ENCODE data around the gene ATP2B2.

Gene ATP2B2

DNA sequence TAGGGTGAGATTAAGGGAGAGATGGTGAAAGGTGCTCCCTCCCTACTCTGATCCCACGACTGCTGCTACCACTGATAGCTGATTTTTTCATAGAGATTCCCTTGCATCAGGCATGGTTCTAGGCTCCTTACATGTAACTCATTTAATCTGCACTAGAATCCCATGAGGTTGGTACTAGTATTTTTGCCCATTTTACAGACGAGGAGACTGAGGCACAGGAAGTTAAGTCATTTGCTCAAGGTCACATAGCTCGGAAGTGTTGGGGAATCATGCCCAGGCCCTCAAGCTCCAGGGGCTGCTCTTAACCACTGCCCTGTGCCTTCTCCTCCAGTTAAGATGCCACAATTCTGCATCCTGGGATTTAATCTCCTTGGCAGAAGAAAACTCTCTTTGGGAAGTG is 11.2 kb downstream of the ATP2B2 start:
- Histone ChIP-seq H3K9me3 (ENCODE audit: insufficient read depth, low read length, severe bottlenecking) (no peaks in the 10 kb centered on the region), H3K4me3 (ENCODE audit: low read depth in 1 of 2, low read length in 2 of 2) (no peak overlapping the region), H3K27ac (ENCODE audit: low read length) (no peak overlapping the region), H3K9ac (ENCODE audit: low read depth, low read length) (no peak overlapping the region), H3K36me3 (ENCODE audit: insufficient read depth, low read length) (no peaks in the 10 kb centered on the region), H3K79me2 (ENCODE audit: insufficient read depth, low read length) (no peaks in the 10 kb centered on the region), H4K20me1 (ENCODE audit: insufficient read depth, low read length) (no peaks in the 10 kb centered on the region), H3K4me2 (ENCODE audit: insufficient read depth, low read length) (no peak overlapping the region), H3K27me3 (ENCODE audit: insufficient read depth, low read length, poor library complexity) (peaks cover 3% of the 10 kb centered on the region), H3K4me1 (ENCODE audit: insufficient read depth, low read length) (no peaks in the 10 kb centered on the region), H2AFZ (ENCODE audit: low read depth, low read length) (no peak overlapping the region)
- TF ChIP-seq, protein P1, sequence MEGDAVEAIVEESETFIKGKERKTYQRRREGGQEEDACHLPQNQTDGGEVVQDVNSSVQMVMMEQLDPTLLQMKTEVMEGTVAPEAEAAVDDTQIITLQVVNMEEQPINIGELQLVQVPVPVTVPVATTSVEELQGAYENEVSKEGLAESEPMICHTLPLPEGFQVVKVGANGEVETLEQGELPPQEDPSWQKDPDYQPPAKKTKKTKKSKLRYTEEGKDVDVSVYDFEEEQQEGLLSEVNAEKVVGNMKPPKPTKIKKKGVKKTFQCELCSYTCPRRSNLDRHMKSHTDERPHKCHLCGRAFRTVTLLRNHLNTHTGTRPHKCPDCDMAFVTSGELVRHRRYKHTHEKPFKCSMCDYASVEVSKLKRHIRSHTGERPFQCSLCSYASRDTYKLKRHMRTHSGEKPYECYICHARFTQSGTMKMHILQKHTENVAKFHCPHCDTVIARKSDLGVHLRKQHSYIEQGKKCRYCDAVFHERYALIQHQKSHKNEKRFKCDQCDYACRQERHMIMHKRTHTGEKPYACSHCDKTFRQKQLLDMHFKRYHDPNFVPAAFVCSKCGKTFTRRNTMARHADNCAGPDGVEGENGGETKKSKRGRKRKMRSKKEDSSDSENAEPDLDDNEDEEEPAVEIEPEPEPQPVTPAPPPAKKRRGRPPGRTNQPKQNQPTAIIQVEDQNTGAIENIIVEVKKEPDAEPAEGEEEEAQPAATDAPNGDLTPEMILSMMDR (IDR thresholded peaks at IDR 0.05; ENCODE audit: borderline replicate concordance, extremely low read depth, low read length, poor library complexity, severe bottlenecking), result no peak
- no peak for TF ChIP-seq EZH2 (IDR thresholded peaks at IDR 0.05; ENCODE audit: borderline replicate concordance, low read depth, low read length, severe bottlenecking)
- DNase-seq, result no peak
- no peak for ATAC-seq (ENCODE audit: insufficient read depth, low read depth)

DNA sequence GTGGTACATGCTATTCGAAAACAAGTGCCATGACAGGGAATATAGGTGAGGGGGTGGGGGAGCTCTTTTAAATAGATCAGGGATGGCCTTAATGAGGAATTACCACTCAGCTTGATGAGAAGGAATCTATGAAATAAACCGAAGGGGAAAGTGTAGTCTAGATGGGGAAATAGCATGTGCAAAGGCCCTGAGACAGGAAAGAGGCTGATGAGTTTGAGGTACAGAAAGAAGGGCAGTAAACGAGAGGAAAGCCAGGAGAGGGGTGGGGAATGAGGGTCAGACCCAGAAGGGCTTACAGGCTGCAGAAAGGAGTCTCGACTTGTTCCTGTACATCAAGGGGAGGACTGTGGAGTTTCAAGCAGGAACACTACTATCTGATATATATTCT is 12.2 kb downstream of the ATP2B2 start:
- ATAC-seq (ENCODE audit: insufficient read depth, low read depth) (no peak), DNase-seq (no peak)
- no peaks in the 10 kb centered on the region for H3K9me3 ChIP-seq (ENCODE audit: insufficient read depth, low read length, severe bottlenecking)
- H2AFZ ChIP-seq (ENCODE audit: low read depth, low read length), result no peak overlapping the region
- peaks cover 3% of the 10 kb centered on the region for H3K27me3 ChIP-seq (ENCODE audit: insufficient read depth, low read length, poor library complexity)
- H3K79me2 ChIP-seq (ENCODE audit: insufficient read depth, low read length), result no peaks in the 10 kb centered on the region
- no peak overlapping the region for H3K27ac ChIP-seq (ENCODE audit: low read length)
- no peaks in the 10 kb centered on the region for H4K20me1 ChIP-seq (ENCODE audit: insufficient read depth, low read length)
- no peak overlapping the region for H3K4me3 ChIP-seq (ENCODE audit: low read depth in 1 of 2, low read length in 2 of 2)
- TF ChIP-seq EZH2 (IDR thresholded peaks at IDR 0.05; ENCODE audit: borderline replicate concordance, low read depth, low read length, severe bottlenecking), result no peak
- TF ChIP-seq, protein P1 (IDR thresholded peaks at IDR 0.05; ENCODE audit: borderline replicate concordance, extremely low read depth, low read length, poor library complexity, severe bottlenecking), result no peak
- no peak overlapping the region for H3K9ac ChIP-seq (ENCODE audit: low read depth, low read length)
- no peak overlapping the region for H3K4me2 ChIP-seq (ENCODE audit: insufficient read depth, low read length)
- no peaks in the 10 kb centered on the region for H3K36me3 ChIP-seq (ENCODE audit: insufficient read depth, low read length)
- H3K4me1 ChIP-seq (ENCODE audit: insufficient read depth, low read length), result no peaks in the 10 kb centered on the region

DNA sequence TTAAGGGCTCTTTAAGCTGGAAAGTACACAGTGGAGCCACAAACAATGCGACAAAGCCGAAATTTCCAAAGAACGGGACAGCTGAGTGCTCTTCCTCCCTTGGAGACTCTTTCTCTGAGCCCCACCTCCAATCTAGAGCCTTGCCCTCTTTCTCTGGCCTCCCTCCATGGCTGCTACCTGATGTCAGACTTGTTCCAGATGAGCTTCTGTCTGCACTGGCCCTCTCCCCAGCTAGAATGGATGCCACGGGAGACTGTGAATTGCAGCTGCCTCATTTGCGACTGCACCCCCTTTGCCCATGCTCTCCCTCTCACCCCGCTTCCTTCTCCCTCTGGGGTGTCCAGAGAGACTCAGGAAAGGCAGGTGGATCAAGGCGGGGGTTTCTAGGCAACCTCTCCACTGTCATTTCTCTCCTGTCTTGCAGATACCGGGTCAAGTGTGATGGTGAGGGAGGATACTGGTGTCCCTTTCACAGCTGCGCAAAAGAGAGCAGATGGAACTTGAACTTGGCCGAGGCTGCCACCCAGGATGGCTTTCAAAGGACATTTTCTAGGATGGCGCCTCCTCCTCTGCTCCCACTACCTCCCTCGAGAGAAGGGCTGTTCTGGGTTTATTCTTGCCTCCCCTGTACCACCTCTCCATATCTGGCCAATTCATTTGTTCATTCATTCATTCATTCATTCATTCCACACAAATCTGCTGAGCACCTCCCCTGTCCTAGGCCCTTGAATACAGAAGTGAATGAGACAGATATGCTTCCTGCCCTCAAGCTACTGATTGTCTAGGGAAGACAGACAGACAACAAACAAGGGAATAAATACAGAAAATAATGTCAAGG is 12.8 kb downstream of the ATP2B2 start:
- Histone ChIP-seq H3K9ac (ENCODE audit: low read depth, low read length) (no peak overlapping the region), H4K20me1 (ENCODE audit: insufficient read depth, low read length) (no peaks in the 10 kb centered on the region), H3K36me3 (ENCODE audit: insufficient read depth, low read length) (no peaks in the 10 kb centered on the region), H2AFZ (ENCODE audit: low read depth, low read length) (no peak overlapping the region), H3K4me3 (ENCODE audit: low read depth in 1 of 2, low read length in 2 of 2) (no peak overlapping the region), H3K4me2 (ENCODE audit: insufficient read depth, low read length) (no peak overlapping the region), H3K27ac (ENCODE audit: low read length) (no peak overlapping the region), H3K4me1 (ENCODE audit: insufficient read depth, low read length) (no peaks in the 10 kb centered on the region), H3K9me3 (ENCODE audit: insufficient read depth, low read length, severe bottlenecking) (no peaks in the 10 kb centered on the region), H3K27me3 (ENCODE audit: insufficient read depth, low read length, poor library complexity) (peaks cover 3% of the 10 kb centered on the region), H3K79me2 (ENCODE audit: insufficient read depth, low read length) (no peaks in the 10 kb centered on the region)
- no peak for ATAC-seq (ENCODE audit: insufficient read depth, low read depth)
- DNase-seq, result no peak
- TF ChIP-seq, protein P1 (IDR thresholded peaks at IDR 0.05; ENCODE audit: borderline replicate concordance, extremely low read depth, low read length, poor library complexity, severe bottlenecking), result no peak
- TF ChIP-seq EZH2 (IDR thresholded peaks at IDR 0.05; ENCODE audit: borderline replicate concordance, low read depth, low read length, severe bottlenecking), result no peak
